Left renal cortex interstitium (tissue), 4 donors: ENCODE measurements around the gene ACOXL. TPM values are rescaled to one million over a fixed set of nuclear protein-coding genes. Genes with fewer than 3 reads are reported as not detected.
A peak's percentile ranks its signal among the peaks of the same experiment; 100 is the strongest.

Experiments used
- DNase-seq, 4 donors: peaks; one replicate each; pipeline ENCODE4 v3.0.0-alpha.2; 2013; ENCODE audit warnings: low read depth in 4 of 4, low spot score in 2 of 4, missing footprints in 1 of 4
- polyA plus RNA-seq, 4 donors: library from polyadenylated mRNA; unstranded; fragments of 120-200 nt; gene quantifications; one replicate each; pipeline ENCODE4 v1.2.1, GENCODE V29; 2013; ENCODE audit not compliant: insufficient read length in 4 of 4

The ACOXL gene
- polyA plus RNA-seq, 4 donors, result 0.43 to 1.2 (median 0.76) TPM

GRCh38 chr2:110819711-110820110, 87.3 kb downstream of the ACOXL start:
- no peak for DNase-seq

GRCh38 chr2:110820128-110820527, 87.8 kb downstream of the ACOXL start:
- no peak for DNase-seq

GRCh38 chr2:110823165-110823564, 90.8 kb downstream of the ACOXL start:
- DNase-seq, result no peak

GRCh38 chr2:110827511-110827910, 95.1 kb downstream of the ACOXL start:
- DNase-seq, result no peak

DNA sequence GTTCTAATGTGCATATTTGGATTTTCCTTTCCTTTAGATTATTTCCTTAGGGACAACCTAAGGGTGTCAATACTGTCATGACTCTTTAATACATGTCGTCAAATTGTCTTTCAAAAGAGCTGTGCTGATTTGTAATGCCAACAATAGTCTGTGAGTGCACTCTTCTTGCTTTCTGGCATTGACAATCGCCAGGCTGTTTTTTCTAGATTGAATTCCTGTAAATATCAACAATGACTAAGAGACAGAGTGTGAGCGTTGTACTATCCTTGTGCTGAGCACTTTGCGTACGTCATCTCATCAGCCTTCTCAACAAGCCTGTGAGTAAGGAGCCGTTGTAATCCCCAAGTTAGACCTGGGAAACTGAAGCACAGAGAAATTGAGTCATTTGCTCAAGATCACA, 96.0 kb downstream of the ACOXL start:
- no peak for DNase-seq

DNA sequence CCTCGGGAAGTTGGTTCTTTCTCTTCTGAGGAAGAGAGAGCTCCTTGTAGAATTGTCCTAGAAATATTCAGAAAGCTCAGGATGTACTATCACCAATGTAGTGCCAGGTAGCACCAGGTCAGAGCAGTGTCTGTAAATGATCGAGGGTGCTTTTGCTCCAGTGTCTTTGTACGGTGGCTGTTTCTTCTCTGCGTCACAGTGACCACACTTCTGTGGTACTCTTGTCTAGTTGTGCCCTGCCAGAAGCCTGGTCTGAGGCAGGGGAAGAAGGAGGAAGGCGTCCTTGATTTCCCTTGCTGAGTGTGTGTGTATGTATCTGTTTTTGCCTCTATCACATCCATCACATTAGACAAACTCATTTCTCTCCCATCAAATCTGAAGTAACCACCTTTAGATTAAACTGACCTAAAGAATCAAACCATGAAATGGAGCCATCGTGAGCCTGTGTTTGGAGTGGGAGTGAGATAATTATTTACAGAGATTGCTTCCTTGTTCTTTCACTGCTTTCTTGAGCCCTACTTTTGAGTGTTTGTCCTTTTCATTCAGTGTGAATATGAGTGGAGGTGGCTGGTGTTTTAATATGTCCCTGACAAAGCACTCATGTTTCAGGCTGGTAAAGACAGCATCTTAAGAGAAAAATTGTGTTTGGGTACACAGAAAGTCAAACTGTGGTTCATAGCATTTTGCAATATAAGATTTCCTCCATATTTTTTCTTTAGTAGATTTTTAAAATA, 97.2 kb downstream of the ACOXL start:
- no peak for DNase-seq

GRCh38 chr2:110832740-110833139, 100.4 kb downstream of the ACOXL start:
- DNase-seq, result no peak

GRCh38 chr2:110834134-110834827, 101.9 kb downstream of the ACOXL start:
- no peak for DNase-seq

- DNase-seq, result no peak
Observed at GRCh38 chr2:110836671-110837070, 104.3 kb downstream of the ACOXL start.

DNA sequence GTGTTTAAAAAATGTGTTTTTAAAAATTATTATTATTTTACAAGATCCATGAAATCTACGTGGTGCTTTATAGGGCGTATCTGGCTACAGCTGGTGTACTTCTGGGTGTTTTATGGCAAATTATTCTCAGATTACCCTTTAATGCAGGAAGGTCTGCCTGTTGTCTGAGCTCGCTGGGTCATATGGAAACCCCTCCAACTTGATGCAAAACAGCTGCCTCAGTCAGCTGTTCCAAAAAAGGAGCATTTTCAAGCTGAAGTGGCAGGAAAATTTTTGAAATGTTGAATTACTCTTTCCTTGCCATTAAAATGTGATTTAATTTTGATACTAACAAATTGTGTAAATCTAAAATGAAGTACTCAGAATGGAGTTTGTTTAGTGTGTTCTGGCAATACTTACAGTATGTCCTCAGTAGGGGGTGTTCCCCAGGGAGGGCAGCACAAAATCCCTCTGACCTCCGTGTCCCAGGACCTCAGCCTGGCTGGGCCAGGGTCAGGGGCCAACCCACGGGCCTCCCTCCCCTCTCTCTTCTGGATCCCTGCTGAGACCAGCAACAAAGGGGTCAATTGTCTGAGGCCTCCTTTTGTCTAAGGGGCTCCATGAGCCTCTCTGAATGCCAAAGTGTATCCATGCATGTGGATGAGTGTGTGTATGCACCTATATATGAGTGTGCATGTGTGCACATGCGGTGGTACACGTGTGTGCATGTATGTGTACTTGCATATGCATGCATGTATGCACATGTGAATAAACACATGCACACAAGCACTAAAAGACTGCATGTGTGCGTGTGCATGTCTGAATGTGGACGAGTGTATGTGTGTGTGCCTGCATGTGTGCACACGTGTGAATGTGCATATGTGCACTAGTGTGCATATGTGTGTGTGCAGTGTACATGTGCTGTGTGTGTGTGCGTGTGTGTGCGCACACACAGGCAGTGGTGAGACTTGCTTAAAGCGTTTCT, 105.4 kb downstream of the ACOXL start:
- DNase-seq, result peak in 3 of 4 donors; percentile 44 to 66 (median 64)

GRCh38 chr2:110838657-110839384, 106.4 kb downstream of the ACOXL start:
- no peak for DNase-seq

GRCh38 chr2:110840508-110840907, 108.1 kb downstream of the ACOXL start:
- no peak for DNase-seq

- no peak for DNase-seq
Observed at GRCh38 chr2:110842048-110842447, 109.7 kb downstream of the ACOXL start.

- no peak for DNase-seq
Observed at GRCh38 chr2:110843496-110843895, 111.1 kb downstream of the ACOXL start.

GRCh38 chr2:110843959-110844510, 111.7 kb downstream of the ACOXL start:
- no peak for DNase-seq

DNA sequence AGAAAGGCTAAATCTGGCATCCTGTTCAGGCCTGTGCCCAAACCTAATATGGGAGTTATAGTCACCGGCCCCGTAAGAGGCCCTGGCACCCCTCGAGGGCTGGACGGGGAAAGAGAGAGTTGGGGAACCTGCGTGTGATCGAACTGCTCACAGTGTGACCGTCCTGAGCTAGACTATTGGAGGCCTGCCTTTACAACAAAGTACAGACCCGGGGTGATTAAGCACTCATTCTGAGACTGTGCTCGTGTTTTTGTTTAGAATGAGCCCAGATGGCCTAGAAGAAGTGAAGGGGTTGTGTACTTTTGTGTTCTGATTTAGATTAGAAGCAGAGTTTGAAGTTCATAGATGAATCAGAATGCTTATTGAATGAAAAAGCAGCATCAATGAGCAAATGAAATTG, 115.3 kb downstream of the ACOXL start:
- no peak for DNase-seq

DNA sequence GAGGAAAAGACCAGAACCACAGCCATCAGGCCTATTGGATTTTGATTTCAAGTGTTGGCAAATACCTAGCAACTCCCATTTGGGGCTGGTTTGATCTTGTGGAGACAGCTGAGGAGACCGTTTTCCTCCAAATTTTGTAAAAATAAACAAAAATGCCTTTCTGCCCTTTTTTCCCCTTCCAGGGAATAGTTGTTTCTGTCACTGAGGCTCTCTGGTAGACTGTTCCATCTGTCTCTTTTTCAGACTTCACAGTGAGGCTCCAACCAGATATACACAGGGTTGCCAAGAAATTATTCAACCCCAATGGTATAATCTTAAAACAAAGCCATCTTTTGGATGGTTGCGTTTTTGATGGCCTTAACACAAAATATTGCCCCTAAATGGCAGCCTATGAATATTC, 115.7 kb downstream of the ACOXL start:
- no peak for DNase-seq

DNA sequence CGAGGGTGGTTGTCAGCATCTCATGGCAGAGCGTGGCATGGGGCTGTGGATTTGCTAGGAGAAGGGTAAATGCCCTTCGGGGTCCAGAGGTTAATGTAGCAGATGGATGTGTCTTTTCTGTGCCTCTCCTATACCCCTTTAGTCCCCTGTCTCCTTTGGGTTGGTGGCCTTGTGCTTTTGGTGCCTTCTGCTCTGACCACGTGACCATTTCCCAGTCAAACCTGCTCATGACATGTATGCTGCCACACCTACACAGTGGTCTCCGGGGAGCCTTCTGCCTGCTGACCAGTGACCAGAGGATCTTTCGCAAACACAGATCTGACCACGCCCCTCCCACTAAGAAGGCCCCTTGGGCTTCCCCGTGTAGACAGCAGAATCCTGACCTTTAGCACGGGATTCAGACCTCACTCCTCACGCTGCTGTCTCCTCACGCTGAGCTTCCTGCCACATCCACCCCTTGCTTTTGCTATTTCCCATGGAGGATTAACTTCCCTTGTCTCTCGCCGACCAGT, 116.2 kb downstream of the ACOXL start:
- no peak for DNase-seq

- DNase-seq, result no peak
Observed at GRCh38 chr2:110851531-110851930, 119.2 kb downstream of the ACOXL start.

GRCh38 chr2:110852051-110852450, 119.7 kb downstream of the ACOXL start:
- DNase-seq, result no peak
